ENCODE measurements around the gene LRRC27. TPM values are rescaled to one million over a fixed set of nuclear protein-coding genes. Genes with fewer than 3 reads are reported as not detected.
A peak's percentile ranks its signal among the peaks of the same experiment; 100 is the strongest.

LRRC27 gene
- total and polyA plus RNA-seq, 2 donors (not counting 1 experiment from before 2014, with no cell fraction given): 23.6 to 25.6 TPM

DNA sequence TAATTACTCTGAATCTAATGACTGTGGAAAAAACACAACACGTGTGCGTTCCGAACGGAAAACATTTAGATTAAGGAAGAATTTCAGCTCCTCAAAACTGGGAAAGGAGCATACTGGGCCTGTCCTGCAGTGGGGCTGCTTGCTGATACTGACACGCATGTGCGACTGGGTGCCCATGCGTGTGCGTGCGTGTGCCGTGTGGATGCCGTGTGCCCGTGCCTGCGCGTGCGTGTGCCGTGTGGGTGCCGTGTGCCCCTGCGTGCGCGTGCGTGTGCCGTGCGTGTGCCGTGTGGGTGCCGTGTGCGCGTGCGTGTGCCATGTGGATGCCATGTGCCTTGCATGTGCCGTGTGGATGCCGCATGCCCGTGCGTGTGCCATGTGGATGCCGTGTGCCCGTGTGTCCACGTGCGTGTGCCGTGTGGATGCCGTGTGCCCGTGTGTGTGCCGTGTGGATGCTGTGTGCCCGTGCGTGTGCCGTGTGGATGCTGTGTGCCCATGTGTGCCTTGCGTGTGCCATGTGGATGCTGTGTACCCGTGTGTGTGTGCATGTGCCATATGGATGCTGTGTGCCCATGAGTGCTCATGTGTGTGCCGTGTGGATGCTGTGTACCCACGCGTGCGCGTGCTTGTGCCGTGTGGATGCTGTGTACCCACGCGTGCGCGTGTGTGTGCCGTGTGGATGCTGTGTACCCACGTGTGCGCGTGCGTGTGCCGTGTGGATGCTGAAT, 93.2 kb downstream of the LRRC27 start:
- no peaks in the 10 kb centered on the region for H3K27me3 Mint-ChIP-seq
- peaks cover 0 to 3% of the 10 kb centered on the region in 2 experiments for H3K36me3 ChIP-seq (replicated peaks in 1 of 2; ENCODE audit: control extremely low read depth in 1 of 2, control insufficient read depth in 1 of 2, extremely low read depth in 1 of 2, insufficient read depth in 2 of 2, low read length in 1 of 2)
- H3K9ac ChIP-seq (ENCODE audit: low read length): no peak overlapping the region
- CTCF ChIA-PET: interaction anchor here (0.9 to 4.1 kb wide), 2 partner anchors 18 to 22 kb away, joined by 3 to 29 read pairs; no protein-coding TSS in a partner anchor
- H3K27me3 ChIP-seq (replicated peaks in 1 of 4; ENCODE audit: control extremely low read depth in 1 of 4, control insufficient read depth in 3 of 4, insufficient read depth in 4 of 4, low read length in 3 of 4): no peaks in the 10 kb centered on the region
- H4K20me1 ChIP-seq (ENCODE audit: control insufficient read depth, insufficient read depth, low read length, poor library complexity, severe bottlenecking): no peaks in the 10 kb centered on the region
- WGBS (ENCODE audit: insufficient coverage): 95% methylated on average over 52 of the region's 61 CpGs
- no peaks in the 10 kb centered on the region for H3K79me2 ChIP-seq (ENCODE audit: control insufficient read depth, insufficient read depth, low read length)
- H3K4me2 ChIP-seq (replicated peaks; ENCODE audit: low read depth, low read length, poor library complexity, severe bottlenecking): no peak overlapping the region
- H3K4me3 ChIP-seq (ENCODE audit: control extremely low read depth in 1 of 5, extremely low read depth in 1 of 5, insufficient read depth in 1 of 5, low read depth in 2 of 5, low read length in 4 of 5): no peak overlapping the region
- POLR2A ChIA-PET: interaction anchor here (0.9 kb wide), 1 partner anchor 14 kb away, joined by 4 read pairs; no protein-coding TSS in a partner anchor
- intact Hi-C loops (cut with micrococcal nuclease): no loop called here
- H3K9me3 ChIP-seq (ENCODE audit: control extremely low read depth in 1 of 3, control insufficient read depth in 2 of 3, insufficient read depth in 1 of 3, low read length in 2 of 3): peaks cover 0 to 3% (median 0%) of the 10 kb centered on the region in 3 donors
- TF ChIP-seq, protein P1, sequence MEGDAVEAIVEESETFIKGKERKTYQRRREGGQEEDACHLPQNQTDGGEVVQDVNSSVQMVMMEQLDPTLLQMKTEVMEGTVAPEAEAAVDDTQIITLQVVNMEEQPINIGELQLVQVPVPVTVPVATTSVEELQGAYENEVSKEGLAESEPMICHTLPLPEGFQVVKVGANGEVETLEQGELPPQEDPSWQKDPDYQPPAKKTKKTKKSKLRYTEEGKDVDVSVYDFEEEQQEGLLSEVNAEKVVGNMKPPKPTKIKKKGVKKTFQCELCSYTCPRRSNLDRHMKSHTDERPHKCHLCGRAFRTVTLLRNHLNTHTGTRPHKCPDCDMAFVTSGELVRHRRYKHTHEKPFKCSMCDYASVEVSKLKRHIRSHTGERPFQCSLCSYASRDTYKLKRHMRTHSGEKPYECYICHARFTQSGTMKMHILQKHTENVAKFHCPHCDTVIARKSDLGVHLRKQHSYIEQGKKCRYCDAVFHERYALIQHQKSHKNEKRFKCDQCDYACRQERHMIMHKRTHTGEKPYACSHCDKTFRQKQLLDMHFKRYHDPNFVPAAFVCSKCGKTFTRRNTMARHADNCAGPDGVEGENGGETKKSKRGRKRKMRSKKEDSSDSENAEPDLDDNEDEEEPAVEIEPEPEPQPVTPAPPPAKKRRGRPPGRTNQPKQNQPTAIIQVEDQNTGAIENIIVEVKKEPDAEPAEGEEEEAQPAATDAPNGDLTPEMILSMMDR (IDR thresholded peaks at IDR 0.05): no peak
- TF ChIP-seq EZH2 (IDR thresholded peaks at IDR 0.05; ENCODE audit: borderline replicate concordance, insufficient read depth, low read depth, low read length, poor library complexity, severe bottlenecking): no peak
- H3K4me1 Mint-ChIP-seq: peaks cover 40% of the 10 kb centered on the region
- peaks cover 47 to 54% of the 10 kb centered on the region in 2 donors for H3K4me1 ChIP-seq (ENCODE audit: control insufficient read depth in 2 of 2, insufficient read depth in 2 of 2, low read length in 2 of 2)
- ATAC-seq (ENCODE audit: low read depth) (no peak), DNase-seq (no peak)
- H3K9me3 Mint-ChIP-seq (ENCODE audit: insufficient read depth): no peaks in the 10 kb centered on the region
- peak overlapping the region; percentile 50 for H3K27ac Mint-ChIP-seq
- H3K27ac ChIP-seq (ENCODE audit: low read length in 2 of 2): no peak overlapping the region
- H3K4me3 Mint-ChIP-seq: no peak overlapping the region
- H2AFZ ChIP-seq (ENCODE audit: insufficient read depth, low read depth, low read length, poor library complexity, severe bottlenecking): no peak overlapping the region

DNA sequence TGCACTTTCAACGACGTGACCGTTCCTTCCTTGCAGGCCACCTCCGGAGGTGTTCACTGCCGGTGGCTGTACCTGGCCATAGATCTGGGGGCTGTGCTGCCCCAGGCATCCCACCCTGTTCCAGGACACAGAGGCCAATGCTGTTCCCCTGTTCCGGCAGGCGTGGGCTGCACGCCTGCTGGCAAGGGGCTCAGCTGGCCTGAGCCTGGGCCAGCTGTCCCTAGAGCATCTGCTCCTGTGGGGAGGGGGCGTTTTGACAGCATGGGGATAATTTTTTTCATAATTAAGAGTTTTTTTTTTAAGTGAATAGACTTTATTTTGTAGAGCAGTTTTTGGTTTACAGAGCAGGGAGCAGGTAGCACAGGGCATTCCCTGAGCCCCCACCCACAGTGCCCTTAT, 93.8 kb downstream of the LRRC27 start:
- POLR2A ChIA-PET: no interaction called here
- no peak for DNase-seq
- Mint-ChIP-seq H3K9me3 (ENCODE audit: insufficient read depth) (no peaks in the 10 kb centered on the region), H3K4me1 (peaks cover 38% of the 10 kb centered on the region), H3K4me3 (no peak overlapping the region), H3K27ac (peak overlapping the region; percentile 50), H3K27me3 (no peaks in the 10 kb centered on the region)
- Histone ChIP-seq H3K9me3 (ENCODE audit: control extremely low read depth in 1 of 3, control insufficient read depth in 2 of 3, insufficient read depth in 1 of 3, low read length in 2 of 3) (peaks cover 0 to 3% (median 0%) of the 10 kb centered on the region in 3 donors), H3K4me3 (ENCODE audit: control extremely low read depth in 1 of 5, extremely low read depth in 1 of 5, insufficient read depth in 1 of 5, low read depth in 2 of 5, low read length in 4 of 5) (no peak overlapping the region), H3K27me3 (replicated peaks in 1 of 4; ENCODE audit: control extremely low read depth in 1 of 4, control insufficient read depth in 3 of 4, insufficient read depth in 4 of 4, low read length in 3 of 4) (no peaks in the 10 kb centered on the region), H3K79me2 (ENCODE audit: control insufficient read depth, insufficient read depth, low read length) (no peaks in the 10 kb centered on the region), H2AFZ (ENCODE audit: insufficient read depth, low read depth, low read length, poor library complexity, severe bottlenecking) (no peak overlapping the region), H3K4me1 (ENCODE audit: control insufficient read depth in 2 of 2, insufficient read depth in 2 of 2, low read length in 2 of 2) (peaks cover 42 to 49% of the 10 kb centered on the region in 2 donors), H3K4me2 (replicated peaks; ENCODE audit: low read depth, low read length, poor library complexity, severe bottlenecking) (no peak overlapping the region), H4K20me1 (ENCODE audit: control insufficient read depth, insufficient read depth, low read length, poor library complexity, severe bottlenecking) (no peaks in the 10 kb centered on the region), H3K9ac (ENCODE audit: low read length) (no peak overlapping the region), H3K27ac (ENCODE audit: low read length in 2 of 2) (no peak overlapping the region), H3K36me3 (replicated peaks in 1 of 2; ENCODE audit: control extremely low read depth in 1 of 2, control insufficient read depth in 1 of 2, extremely low read depth in 1 of 2, insufficient read depth in 2 of 2, low read length in 1 of 2) (peaks cover 0 to 3% of the 10 kb centered on the region in 2 experiments)
- intact Hi-C loops (cut with micrococcal nuclease): no loop called here
- no peak for ATAC-seq (ENCODE audit: low read depth)
- CTCF ChIA-PET: no interaction called here
- TF ChIP-seq, protein P1 (IDR thresholded peaks at IDR 0.05): no peak
- TF ChIP-seq EZH2 (IDR thresholded peaks at IDR 0.05; ENCODE audit: borderline replicate concordance, insufficient read depth, low read depth, low read length, poor library complexity, severe bottlenecking): no peak
- 98% methylated on average over 8 of the region's 9 CpGs for WGBS (ENCODE audit: insufficient coverage)
